Retinal pigment epithelial cell (primary cell): ENCODE data around the gene CFHR3.
A peak's percentile ranks its signal among the peaks of the same experiment; 100 is the strongest.
"Not testable (repeated sequence)": the region's sequence is repeated elsewhere in the genome, so short reads cannot be mapped to it uniquely, and the experiment has no call there.

ENCODE experiments used
- DNase-seq: peaks from one replicate; pipeline ENCODE4 v3.0.0-alpha.2; 2010; ENCODE audit warnings: low read depth
- H3K4me3 ChIP-seq: 2 replicates; pipeline ENCODE4 v1.5.1; 2011; ENCODE audit warnings: mild to moderate bottlenecking, low read length, control low read depth, moderate library complexity
- TF ChIP-seq, protein P1 (sequence below): conservative IDR thresholded peaks from 2 replicates; pipeline ENCODE4 v1.5.1; 2011; ENCODE audit warnings: low read depth, low read length, control low read depth, inconsistent platforms

The CFHR3 gene

DNA sequence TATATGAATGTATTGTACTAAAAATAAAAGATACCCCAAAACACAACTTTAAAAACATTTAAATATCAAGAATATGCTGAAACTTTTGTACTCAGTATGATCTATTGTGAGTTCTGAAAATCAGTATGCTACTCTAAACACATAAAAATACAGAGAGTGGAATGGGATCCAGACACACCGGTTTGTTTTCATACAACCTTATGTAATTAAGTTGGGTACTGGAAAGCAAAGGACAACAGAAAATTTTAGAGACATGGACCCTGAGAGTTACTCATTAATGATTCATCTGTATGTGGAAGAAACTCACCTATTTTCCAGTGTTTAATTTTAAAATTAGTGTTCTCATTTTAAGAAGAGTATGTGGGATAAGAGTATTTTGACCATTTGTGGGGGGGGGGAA is 927 bp upstream of the CFHR3 start:
- no peak overlapping the region for H3K4me3 ChIP-seq
- TF ChIP-seq, protein P1, sequence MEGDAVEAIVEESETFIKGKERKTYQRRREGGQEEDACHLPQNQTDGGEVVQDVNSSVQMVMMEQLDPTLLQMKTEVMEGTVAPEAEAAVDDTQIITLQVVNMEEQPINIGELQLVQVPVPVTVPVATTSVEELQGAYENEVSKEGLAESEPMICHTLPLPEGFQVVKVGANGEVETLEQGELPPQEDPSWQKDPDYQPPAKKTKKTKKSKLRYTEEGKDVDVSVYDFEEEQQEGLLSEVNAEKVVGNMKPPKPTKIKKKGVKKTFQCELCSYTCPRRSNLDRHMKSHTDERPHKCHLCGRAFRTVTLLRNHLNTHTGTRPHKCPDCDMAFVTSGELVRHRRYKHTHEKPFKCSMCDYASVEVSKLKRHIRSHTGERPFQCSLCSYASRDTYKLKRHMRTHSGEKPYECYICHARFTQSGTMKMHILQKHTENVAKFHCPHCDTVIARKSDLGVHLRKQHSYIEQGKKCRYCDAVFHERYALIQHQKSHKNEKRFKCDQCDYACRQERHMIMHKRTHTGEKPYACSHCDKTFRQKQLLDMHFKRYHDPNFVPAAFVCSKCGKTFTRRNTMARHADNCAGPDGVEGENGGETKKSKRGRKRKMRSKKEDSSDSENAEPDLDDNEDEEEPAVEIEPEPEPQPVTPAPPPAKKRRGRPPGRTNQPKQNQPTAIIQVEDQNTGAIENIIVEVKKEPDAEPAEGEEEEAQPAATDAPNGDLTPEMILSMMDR = no peak
- no peak for DNase-seq

DNA sequence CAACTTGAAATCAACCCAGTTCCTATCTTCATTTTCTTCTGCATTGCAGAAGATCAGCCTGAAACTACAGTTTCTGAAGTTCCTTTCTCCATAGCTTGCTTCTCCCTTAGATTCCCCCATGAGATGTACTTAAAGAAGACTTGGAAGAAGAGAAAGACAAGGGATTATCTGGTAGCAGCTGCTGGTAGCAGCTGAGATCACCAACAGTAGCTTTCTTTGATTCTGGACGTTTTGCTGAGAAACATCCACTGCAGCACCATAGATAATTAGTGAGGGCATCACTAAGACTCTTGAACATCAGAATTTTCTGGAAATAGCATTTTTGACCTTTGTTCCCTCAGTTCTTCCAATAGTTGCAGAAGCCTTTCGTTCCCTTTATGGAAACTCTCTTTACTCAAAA is 465 bp upstream of the CFHR3 start:
- TF ChIP-seq, protein P1 = no peak
- DNase-seq = no peak
- H3K4me3 ChIP-seq = no peak overlapping the region

DNA sequence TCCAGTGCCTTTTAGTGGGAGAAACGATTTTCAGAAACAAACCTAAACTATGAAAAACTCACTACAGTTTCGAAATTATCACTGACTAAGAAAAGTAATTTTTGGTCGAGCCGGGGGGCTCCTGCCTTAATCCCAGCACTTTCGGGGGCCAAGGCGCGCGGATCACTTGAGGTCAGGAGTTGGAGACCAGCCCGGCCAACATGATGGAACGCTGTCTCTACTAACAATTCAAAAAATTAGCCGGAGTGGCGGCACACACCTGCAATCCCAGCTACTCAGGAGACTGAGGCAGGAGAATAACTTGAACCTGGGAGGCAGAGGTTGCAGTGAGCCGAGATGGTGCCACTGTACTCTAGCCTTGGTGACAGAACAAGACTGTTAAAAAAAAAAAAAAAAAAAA is 3.0 kb downstream of the CFHR3 start:
- TF ChIP-seq, protein P1 = no peak
- no peak overlapping the region for H3K4me3 ChIP-seq
- no peak for DNase-seq

DNA sequence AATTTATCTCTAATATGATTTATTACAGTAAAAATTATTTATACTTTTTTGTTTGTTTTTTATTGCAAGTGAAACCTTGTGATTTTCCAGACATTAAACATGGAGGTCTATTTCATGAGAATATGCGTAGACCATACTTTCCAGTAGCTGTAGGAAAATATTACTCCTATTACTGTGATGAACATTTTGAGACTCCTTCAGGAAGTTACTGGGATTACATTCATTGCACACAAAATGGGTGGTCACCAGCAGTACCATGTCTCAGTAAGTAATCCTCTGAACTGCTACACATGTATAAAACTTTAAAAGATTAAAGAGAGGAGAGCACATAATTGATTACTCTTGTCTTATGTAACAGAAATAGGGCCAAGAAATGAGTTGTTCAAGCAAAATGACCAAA is 4.5 kb downstream of the CFHR3 start:
- TF ChIP-seq, protein P1 = no peak
- no peak for DNase-seq
- H3K4me3 ChIP-seq = no peak overlapping the region

DNA sequence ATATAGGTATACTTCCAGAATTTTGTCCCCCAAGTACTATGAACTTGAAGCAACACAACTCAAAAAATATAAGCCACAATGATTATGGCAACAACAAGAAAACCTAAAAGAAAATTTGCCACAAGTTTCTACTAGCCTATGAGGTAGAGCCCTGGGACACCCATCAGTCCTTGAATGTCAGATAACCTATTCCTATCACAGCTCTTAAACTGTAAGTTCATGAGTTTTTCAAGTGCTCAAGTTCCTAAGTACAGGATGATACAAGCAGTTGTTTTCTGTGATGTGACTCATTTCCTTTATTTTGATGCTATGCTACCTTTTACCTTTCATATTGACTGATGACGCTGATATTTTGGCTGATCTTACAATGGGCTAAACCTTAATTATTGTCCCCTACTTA is 16.6 kb downstream of the CFHR3 start:
- not testable (repeated sequence) for DNase-seq, H3K4me3 ChIP-seq

DNA sequence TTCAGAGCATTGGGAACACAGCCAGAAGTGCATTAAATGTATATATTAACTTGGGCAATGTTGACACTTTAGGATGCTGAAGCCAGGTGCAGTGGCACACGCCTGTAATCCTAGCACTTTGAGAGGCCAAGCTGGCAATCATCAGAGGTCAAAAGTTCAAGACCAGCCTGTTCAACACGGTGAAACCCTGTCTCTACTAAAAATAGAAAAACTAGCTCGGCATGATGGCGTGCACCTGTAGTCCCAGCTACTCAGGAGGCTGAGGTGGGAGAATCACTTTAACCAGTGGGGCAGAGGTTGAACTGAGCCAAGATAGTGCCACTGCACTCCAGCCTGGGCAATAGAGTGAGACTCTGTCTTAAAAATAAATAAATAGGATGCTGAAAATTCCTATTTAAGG is 19.5 kb downstream of the CFHR3 start:
- peak; percentile 0 for DNase-seq
- not testable (repeated sequence) for H3K4me3 ChIP-seq

DNA sequence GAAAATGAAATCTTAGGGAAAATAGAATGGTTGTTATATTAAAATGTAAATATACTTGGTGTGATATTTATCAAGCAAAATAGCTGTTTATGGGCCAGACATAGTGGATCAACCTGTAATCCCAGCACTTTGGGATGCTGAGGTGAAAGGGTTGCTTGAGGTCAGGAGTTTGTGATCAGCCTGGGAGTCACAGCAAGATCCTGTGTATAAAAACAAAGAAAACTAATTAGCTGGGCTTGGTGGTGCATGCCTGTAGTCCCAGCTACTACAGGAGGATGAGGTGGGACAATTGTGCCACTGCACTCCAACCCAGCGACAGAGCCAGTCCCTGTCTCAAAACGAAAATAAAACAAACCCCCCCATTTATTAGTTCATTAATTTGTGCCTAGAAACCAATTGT is 23.3 kb downstream of the CFHR3 start:
- no peak for DNase-seq
- no peak overlapping the region for H3K4me3 ChIP-seq
- TF ChIP-seq, protein P1 = no peak

DNA sequence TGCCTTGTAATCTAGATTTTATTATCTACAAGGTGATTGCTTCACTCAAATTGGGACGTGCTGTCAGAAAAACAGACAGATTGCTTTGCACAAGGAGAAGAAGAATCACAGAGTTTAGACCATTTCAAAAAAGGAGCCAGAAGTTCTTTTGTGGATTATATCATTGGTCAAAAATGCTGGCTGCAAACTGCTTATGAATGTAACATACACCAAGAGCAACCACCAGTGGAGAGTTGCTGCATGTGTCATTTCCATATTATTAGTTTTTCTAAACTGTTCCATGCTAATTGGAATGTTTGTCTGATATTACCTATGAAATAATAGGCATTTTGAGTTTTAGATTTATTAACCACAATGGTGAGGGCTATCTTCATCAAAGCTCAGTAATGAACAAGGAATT is 27.3 kb downstream of the CFHR3 start:
- not testable (repeated sequence) for H3K4me3 ChIP-seq, DNase-seq

DNA sequence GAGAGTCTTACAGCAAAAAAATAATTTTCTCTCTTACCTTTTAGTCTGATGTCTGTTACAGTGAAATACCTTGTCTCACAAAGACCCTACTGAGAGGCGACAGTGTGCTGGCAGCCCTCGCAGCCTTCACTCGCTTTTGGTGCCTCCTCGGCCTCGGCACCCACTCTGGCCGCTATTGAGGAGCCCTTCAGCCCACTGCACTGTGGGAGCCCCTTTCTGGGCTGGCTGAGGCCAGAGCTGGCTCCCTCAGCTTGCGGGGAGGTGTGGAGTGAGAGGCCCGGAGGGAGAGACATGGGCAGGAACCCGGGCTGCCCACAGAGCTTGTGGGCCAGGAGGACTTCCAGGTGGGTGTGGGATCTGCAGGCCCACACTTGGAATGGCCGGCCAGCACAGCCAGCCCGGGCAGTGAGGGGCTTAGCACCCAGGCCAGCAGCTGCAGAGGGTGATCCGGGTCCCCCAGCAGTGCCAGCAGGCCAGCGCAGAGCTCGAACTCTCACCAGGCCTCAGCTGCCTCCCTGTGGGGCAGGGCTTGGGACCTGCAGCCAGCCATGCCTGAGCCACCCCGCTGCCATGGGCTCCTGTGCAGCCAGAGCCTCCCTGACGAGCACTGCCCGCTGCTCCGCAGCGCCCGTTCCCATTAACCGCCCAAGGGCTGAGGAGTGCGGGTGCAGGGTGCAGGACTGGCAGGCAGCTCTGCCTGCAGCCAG is 34.0 kb downstream of the CFHR3 start:
- TF ChIP-seq, protein P1 = no peak
- no peak for DNase-seq
- no peak overlapping the region for H3K4me3 ChIP-seq

DNA sequence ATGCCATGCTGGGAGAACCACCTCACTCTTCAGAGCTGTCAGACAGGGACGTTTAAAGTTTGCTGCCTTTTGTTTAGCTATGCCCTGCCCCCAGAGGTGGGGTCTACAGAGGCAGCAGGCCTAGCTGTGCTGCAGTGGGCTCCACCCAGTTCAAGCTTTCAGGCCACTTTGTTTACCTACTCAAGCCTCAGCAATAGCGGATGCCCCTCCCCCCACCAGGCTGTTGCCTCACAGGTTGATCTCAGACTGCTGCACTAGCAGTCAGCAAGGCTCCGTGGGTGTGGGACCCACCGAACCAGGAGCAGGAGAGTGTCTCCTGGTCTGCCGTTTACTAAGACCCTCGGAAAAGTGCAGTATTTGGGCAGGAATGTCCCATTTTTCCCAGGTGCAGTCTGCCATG is 42.8 kb downstream of the CFHR3 start:
- not testable (repeated sequence) for H3K4me3 ChIP-seq, DNase-seq

DNA sequence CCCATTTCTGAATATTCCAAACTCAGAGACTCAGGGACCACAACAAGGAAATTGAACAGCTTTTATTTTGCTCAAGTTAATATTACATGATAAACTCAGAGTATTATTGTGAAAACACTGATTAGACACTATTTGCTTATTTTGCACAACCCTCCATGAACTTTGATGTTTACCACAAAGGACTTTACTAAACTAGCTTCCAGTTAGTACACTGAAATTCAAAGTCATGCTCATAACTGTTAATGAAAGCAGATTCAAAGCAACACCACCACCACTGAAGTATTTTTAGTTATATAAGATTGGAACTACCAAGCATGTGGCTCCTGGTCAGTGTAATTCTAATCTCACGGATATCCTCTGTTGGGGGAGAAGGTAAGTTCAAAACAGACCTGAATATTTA is 44.9 kb downstream of the CFHR3 start, which contains the start of gene CFHR1:
Gene CFHR1 (plus strand): TSS at position 201 of the 400 bp plus-strand sequence. CDS start 114 bp downstream, at position 315.
- not testable (repeated sequence) for DNase-seq, H3K4me3 ChIP-seq
